ENCODE data around the gene IL17REL.

DNA sequence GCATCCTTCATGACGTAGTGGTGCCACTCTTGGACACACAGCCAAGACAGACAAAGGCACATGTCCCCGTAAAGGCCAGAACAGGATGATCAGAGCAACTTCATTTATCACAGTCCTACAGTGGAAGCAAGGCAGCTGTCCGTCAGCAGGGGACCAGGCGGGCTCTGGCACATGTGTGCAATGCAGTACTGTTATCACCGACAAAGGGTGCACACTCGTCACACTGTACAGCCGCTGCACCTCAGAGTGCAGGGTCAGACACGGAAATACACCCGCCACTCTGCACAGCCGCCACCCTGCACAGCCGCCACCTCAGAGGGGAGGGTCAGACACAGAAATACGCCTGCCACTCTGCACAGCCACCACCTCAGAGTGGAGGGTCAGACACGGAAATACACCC, 13.4 kb upstream of the IL17REL start:
- TF ChIP-seq, protein P1, sequence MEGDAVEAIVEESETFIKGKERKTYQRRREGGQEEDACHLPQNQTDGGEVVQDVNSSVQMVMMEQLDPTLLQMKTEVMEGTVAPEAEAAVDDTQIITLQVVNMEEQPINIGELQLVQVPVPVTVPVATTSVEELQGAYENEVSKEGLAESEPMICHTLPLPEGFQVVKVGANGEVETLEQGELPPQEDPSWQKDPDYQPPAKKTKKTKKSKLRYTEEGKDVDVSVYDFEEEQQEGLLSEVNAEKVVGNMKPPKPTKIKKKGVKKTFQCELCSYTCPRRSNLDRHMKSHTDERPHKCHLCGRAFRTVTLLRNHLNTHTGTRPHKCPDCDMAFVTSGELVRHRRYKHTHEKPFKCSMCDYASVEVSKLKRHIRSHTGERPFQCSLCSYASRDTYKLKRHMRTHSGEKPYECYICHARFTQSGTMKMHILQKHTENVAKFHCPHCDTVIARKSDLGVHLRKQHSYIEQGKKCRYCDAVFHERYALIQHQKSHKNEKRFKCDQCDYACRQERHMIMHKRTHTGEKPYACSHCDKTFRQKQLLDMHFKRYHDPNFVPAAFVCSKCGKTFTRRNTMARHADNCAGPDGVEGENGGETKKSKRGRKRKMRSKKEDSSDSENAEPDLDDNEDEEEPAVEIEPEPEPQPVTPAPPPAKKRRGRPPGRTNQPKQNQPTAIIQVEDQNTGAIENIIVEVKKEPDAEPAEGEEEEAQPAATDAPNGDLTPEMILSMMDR (IDR thresholded peaks at IDR 0.05) = no peak
- TF ChIP-seq POLR2A (IDR thresholded peaks at IDR 0.05) (no peak), POLR2AphosphoS5 (IDR thresholded peaks at IDR 0.05) (no peak)
